SK-N-SH treated with all-trans-retinoic acid at 6 μM for 48 hours (cell line): Measurements from ENCODE around the gene DOK6.

ENCODE experiments used
- ARNTL ChIP-seq: fragments of 450-650 bp; formaldehyde crosslinking; IDR thresholded peaks from 2 replicates; pipeline ENCODE4 v1.5.0; 2020; ENCODE audit warnings: low read depth, mild to moderate bottlenecking, moderate library complexity, borderline replicate concordance
- BACH2 ChIP-seq: fragments of 250-450 bp; sonication (Bioruptor Pico); IDR thresholded peaks from 2 replicates; pipeline ENCODE4 v1.9.0; 2021; ENCODE audit warnings: mild to moderate bottlenecking, borderline replicate concordance
- CSDC2 ChIP-seq: fragments of 250-450 bp; sonication (Bioruptor Pico); IDR thresholded peaks from 2 replicates; pipeline ENCODE4 v1.5.0; 2020; ENCODE audit warnings: mild to moderate bottlenecking, moderate library complexity
- ESRRG ChIP-seq: fragments of 250-450 bp; sonication (Bioruptor Pico); IDR thresholded peaks from 2 replicates; pipeline ENCODE4 v1.6.1; 2021; ENCODE audit warnings: mild to moderate bottlenecking
- OSR1 ChIP-seq: fragments of 250-450 bp; sonication (Bioruptor Pico); IDR thresholded peaks from 2 replicates; pipeline ENCODE4 v1.8.0; 2022; ENCODE audit warnings: moderate library complexity, mild to moderate bottlenecking, inconsistent platforms
- PATZ1 ChIP-seq: fragments of 250-450 bp; sonication (Bioruptor Pico); IDR thresholded peaks from 2 replicates; pipeline ENCODE4 v1.8.0; 2020; ENCODE audit warnings: mild to moderate bottlenecking, moderate library complexity, borderline replicate concordance
- RARB ChIP-seq: fragments of 250-450 bp; sonication (Bioruptor Pico); IDR thresholded peaks from 2 replicates; pipeline ENCODE4 v1.8.0; 2021; ENCODE audit warnings: mild to moderate bottlenecking, moderate library complexity
- TCF4 ChIP-seq: fragments of 250-450 bp; sonication (Bioruptor Pico); IDR thresholded peaks from 2 replicates; pipeline ENCODE4 v1.8.0; 2021; ENCODE audit warnings: mild to moderate bottlenecking, moderate library complexity, borderline replicate concordance
- ZC3H10 ChIP-seq: fragments of 250-450 bp; sonication (Bioruptor Pico); IDR thresholded peaks from 2 replicates; pipeline ENCODE4 v1.5.1; 2021; ENCODE audit warnings: mild to moderate bottlenecking, moderate library complexity
- ZNF70 ChIP-seq: fragments of 450-650 bp; formaldehyde crosslinking; IDR thresholded peaks from 2 replicates; pipeline ENCODE4 v1.5.0; 2020; ENCODE audit warnings: mild to moderate bottlenecking, moderate library complexity

- no peak for TF ChIP-seq ARNTL (CRISPR knock-in tag)
- no peak for TF ChIP-seq ZNF70
- no peak for TF ChIP-seq BACH2 (CRISPR knock-in tag)
- no peak for TF ChIP-seq OSR1
- no peak for TF ChIP-seq RARB
- no peak for TF ChIP-seq PATZ1
- TF ChIP-seq ZC3H10 = no peak
- no peak for TF ChIP-seq TCF4
- TF ChIP-seq CSDC2 (CRISPR knock-in tag) = no peak
- no peak for TF ChIP-seq ESRRG (CRISPR knock-in tag)
Measured at GRCh38 chr18:69674966-69675365, 274.3 kb downstream of the DOK6 start.
